Mammary epithelial cell (primary cell): Measurements from ENCODE around the gene PTK7.

Experiments used
- CTCF ChIP-seq, 2 donors: IDR thresholded peaks in 1 of 2; conservative IDR thresholded peaks in 1 of 2; 2 replicates each; pipeline ENCODE4 v1.5.1; 2011 to 2012; ENCODE audit warnings: inconsistent platforms in 2 of 2, low read length in 2 of 2, mild to moderate bottlenecking in 2 of 2, control low read depth in 1 of 2, low read depth in 1 of 2; ENCODE audit not compliant: insufficient read depth in 1 of 2; ENCODE audit errors: extremely low read depth in 1 of 2
- EZH2 ChIP-seq: IDR thresholded peaks from 2 replicates; pipeline ENCODE4 v1.6.1; 2012; ENCODE audit warnings: low read length, inconsistent platforms, borderline replicate concordance

- TF ChIP-seq CTCF (conservative IDR thresholded peaks at IDR 0.05 in 1 of 2, IDR thresholded peaks at IDR 0.05 in 1 of 2; ENCODE audit: extremely low read depth in 1 of 2, insufficient read depth in 1 of 2, low read depth in 1 of 2, low read length in 2 of 2) (no peak), EZH2 (no peak)
Observed at GRCh38 chr6:43092635-43093034, 16.5 kb downstream of the PTK7 start.
